SH-SY5Y (cell line): ENCODE data around the gene H2AZ2.

ENCODE experiments used
- GATA2 ChIP-seq: IDR thresholded peaks from 2 replicates; pipeline ENCODE4 v1.6.1; 2011; ENCODE audit warnings: mild to moderate bottlenecking, low read depth, low read length
- GATA3 ChIP-seq: IDR thresholded peaks from 2 replicates; pipeline ENCODE4 v1.6.1; 2011; ENCODE audit warnings: low read depth, mild to moderate bottlenecking, low read length, moderate library complexity

DNA sequence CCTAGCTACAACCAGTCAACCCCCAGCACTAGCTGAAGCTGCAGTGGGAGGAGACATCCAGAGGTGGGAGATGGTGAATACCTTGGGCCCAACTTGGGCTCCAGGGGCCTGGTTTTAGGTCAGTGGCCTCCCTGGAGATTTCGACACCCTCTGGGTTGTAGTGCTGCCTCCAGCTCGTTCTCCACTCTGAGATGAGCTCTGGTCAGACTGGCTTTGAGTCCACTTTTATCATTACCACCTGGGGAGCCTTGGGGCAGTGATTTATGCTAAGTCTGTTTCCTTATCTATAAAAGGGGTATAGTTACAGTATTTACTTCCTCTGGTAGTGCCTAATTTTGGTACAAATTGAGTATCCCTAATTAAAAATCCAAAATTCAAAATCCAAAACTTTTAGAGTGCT lies 28.6 kb downstream of the H2AZ2 start:
- TF ChIP-seq GATA2 = no peak
- no peak for TF ChIP-seq GATA3
